ENCODE data around the gene CDH8. TPM values are rescaled to one million over a fixed set of nuclear protein-coding genes. Genes with fewer than 3 reads are reported as not detected.

CDH8 gene
- polyA plus RNA-seq, 3 donors: 3.6 to 6.2 (median 5.7) TPM

GRCh38 chr16:61891460-61891859, 144.8 kb downstream of the CDH8 start:
- DNase-seq (ENCODE audit: extremely low read depth in 1 of 11, low read depth in 9 of 11, low spot score in 4 of 11): no peak

GRCh38 chr16:61890386-61890785, 145.9 kb downstream of the CDH8 start:
- no peak for DNase-seq (ENCODE audit: extremely low read depth in 1 of 11, low read depth in 9 of 11, low spot score in 4 of 11)

DNA sequence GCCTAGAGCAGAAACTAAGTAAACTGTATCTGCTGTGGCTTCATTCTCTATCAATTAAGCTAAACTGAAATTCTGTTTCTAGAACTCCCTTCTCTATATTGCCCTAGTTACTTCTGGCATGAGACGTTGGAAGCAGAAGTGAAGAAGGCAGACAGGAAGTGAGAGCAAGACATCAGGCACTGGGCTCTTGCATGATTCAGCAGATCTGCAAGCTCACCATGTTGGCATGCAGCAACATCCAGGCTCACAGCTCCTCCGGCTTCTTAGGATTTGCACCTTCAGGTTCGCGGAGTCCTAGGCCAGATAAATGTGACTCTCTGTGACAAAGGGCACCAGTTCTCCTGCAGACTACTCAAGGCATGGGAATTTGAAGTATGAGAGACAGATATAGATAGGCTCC, 148.3 kb downstream of the CDH8 start:
- DNase-seq (ENCODE audit: extremely low read depth in 1 of 11, low read depth in 9 of 11, low spot score in 4 of 11): no peak

DNA sequence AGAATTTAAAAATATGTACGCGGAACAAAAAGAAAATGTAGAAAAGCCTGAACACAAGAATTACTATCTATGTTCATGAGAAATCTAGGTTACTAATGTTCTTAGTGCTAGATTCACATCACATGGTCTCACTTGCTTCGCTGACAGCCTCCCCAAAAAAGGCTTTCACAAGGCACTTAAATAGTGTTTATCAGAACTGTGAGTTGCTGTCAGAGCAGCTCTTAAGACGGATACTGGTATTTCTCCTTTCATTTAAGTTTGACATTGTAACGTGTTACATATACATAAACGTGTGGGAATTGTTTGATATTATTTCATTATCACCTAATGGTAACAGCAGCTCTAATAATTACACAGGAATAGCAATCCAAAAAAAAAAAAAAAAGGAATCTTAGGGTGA, 150.9 kb downstream of the CDH8 start:
- DNase-seq (ENCODE audit: extremely low read depth in 1 of 11, low read depth in 9 of 11, low spot score in 4 of 11): no peak

DNA sequence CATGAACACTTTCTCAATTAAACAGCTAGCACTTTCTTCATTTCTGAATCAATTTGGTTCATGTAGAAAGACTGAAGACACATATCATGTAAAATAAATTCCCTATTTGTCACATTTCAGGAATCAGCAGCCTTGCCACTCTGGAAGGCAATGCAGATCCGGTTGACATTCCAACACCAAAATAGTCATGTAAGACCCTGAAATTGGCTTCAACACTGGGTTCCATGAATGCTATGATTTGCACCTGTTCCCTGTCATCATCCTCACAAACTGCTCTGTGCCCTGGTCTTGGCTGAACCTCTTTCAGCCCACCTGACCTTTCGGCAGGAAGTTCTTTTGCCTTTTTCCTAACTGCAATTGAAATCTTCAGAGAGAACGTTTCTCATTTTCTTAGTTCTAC, 156.9 kb downstream of the CDH8 start:
- DNase-seq (ENCODE audit: extremely low read depth in 1 of 11, low read depth in 9 of 11, low spot score in 4 of 11): no peak

GRCh38 chr16:61877436-61877835, 158.8 kb downstream of the CDH8 start:
- DNase-seq (ENCODE audit: extremely low read depth in 1 of 11, low read depth in 9 of 11, low spot score in 4 of 11): no peak

- DNase-seq (ENCODE audit: extremely low read depth in 1 of 11, low read depth in 9 of 11, low spot score in 4 of 11): no peak
These were observed 163.5 kb downstream of the CDH8 start for GRCh38 chr16:61872778-61873119.

DNA sequence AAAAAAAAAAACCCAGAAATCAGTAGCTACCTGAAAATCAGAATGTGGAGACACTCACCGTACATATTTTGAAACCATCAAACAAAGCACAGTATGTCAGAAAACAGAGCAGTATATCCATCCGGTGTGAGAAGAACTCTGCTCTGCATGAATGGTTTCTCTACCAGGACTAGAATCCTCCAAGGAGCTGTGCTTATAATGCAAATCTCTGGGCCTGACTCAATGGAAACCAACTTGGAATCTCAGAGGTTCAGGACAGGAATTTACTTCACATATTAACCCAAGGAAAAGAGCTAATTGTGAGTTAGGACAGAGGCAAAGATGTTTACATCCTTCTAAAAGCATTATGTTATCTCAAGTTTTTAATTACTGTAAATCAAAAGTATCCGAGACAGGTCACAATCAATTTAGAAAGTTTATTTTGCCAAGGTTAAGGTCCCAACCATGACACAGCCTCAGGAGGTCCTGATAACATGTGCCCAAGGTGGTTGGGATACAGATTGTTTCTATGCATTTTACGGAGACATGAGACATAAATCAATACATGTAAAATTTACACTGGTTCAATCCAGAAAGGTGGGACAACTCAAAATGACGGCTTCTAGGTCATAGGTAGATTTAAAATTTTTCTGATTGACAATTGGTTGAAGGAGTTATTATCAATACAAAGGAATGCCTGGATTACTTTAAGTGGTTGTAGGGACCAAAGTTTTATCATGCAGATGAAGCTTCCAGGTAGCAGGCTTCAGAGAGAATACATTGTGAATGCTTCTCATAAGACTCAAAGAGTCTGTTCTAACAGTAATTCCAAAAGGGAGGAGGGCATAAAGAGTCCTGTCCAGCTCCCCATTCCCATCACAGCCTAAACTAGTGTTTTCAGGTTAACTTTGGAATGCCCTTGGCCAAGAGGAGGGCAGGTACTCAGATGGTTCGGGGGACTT, 164.1 kb downstream of the CDH8 start:
- no peak for DNase-seq (ENCODE audit: extremely low read depth in 1 of 11, low read depth in 9 of 11, low spot score in 4 of 11)

- DNase-seq (ENCODE audit: extremely low read depth in 1 of 11, low read depth in 9 of 11, low spot score in 4 of 11): no peak
These were observed 173.8 kb downstream of the CDH8 start for GRCh38 chr16:61862221-61863155.

- DNase-seq (ENCODE audit: extremely low read depth in 1 of 11, low read depth in 9 of 11, low spot score in 4 of 11): no peak
These were observed 177.2 kb downstream of the CDH8 start for GRCh38 chr16:61858988-61859387.

GRCh38 chr16:61842666-61843065, 193.6 kb downstream of the CDH8 start:
- no peak for DNase-seq (ENCODE audit: extremely low read depth in 1 of 11, low read depth in 9 of 11, low spot score in 4 of 11)

DNA sequence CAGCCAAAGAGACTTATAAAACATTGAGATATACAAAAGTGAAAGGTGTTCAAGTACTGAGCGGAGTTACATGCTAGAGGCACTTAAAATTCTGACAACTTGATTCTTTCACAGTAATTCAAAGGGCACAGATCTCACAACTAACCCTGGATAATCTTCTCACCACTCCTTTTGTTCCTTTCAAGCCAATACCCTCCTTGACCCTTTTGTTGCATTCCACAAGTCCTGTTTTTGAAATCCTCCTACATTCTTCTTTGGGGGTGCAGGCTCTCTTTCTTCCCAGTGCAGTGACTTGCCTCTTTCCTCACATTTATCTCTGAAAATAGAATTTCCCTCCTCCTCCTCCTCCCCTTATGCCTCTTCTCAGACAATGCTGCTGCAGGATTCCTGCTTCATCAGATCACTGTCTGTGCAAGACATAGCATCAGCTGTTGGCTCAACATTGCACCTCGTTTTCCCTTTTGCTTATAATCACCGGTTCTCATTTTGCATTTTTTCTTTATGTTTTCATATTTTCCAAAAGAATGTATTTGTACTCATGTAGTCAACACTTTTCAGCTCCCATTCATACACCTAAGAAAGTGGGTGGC, 199.3 kb downstream of the CDH8 start:
- no peak for DNase-seq (ENCODE audit: extremely low read depth in 1 of 11, low read depth in 9 of 11, low spot score in 4 of 11)

DNA sequence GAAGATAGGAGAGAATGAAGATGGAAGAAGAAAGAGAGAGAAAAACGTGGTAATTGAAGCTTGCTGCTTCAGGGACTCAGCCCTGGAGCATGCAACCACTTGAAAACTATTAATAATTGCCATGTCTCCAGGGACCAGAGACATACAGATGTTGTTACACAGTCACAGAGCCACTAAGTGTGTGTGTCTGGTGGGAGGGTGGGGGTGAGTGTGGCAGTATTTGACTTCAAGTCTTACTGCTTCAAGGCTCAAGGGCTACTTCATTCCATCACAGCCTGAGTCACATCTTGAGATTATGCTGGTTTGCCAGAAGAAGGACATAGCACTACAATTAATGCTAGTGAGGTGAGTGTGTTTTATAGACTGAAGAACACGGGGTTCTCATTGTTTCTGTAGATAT, 202.2 kb downstream of the CDH8 start:
- no peak for DNase-seq (ENCODE audit: extremely low read depth in 1 of 11, low read depth in 9 of 11, low spot score in 4 of 11)

GRCh38 chr16:61831351-61831917, 204.8 kb downstream of the CDH8 start:
- no peak for DNase-seq (ENCODE audit: extremely low read depth in 1 of 11, low read depth in 9 of 11, low spot score in 4 of 11)

GRCh38 chr16:61829631-61830030, 206.6 kb downstream of the CDH8 start:
- DNase-seq (ENCODE audit: extremely low read depth in 1 of 11, low read depth in 9 of 11, low spot score in 4 of 11): peak in 1 of 11 donors; percentile 1

- no peak for DNase-seq (ENCODE audit: extremely low read depth in 1 of 11, low read depth in 9 of 11, low spot score in 4 of 11)
These were observed 212.9 kb downstream of the CDH8 start for GRCh38 chr16:61823326-61823725.

- DNase-seq (ENCODE audit: extremely low read depth in 1 of 11, low read depth in 9 of 11, low spot score in 4 of 11): no peak
These were observed 215.4 kb downstream of the CDH8 start for GRCh38 chr16:61820820-61821219.

DNA sequence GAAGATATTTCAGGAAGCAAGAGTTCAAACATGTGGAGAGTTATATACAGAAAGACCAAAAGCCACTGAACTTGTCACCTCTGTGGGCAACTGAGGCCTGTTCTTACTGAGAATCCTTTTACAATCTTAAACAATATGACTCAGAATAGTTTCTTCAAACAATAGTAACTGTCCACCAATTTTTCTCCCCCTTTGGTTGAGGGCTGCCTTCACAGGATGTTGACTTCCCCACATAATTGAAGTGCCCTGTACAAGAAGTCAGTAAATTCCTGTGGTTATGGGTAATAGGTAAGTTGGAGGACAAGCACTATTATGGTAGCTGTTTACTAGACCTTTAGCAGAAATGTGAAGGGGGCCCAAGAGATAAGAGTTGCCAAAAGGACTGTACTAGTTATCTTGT, 215.8 kb downstream of the CDH8 start:
- DNase-seq (ENCODE audit: extremely low read depth in 1 of 11, low read depth in 9 of 11, low spot score in 4 of 11): no peak

- DNase-seq (ENCODE audit: extremely low read depth in 1 of 11, low read depth in 9 of 11, low spot score in 4 of 11): no peak
These were observed 217.4 kb downstream of the CDH8 start for GRCh38 chr16:61818850-61819249.
